WTC11 (cell line): ENCODE data around the gene AKAP13. TPM values are rescaled to one million over a fixed set of nuclear protein-coding genes. Genes with fewer than 3 reads are reported as not detected.

ENCODE experiments used
- ATAC-seq: fragments of 200-7000 bp; cut with Tn5 transposase; 2 replicates; pipeline ENCODE4 v1.10.0; 2021; ENCODE audit warnings: mild to moderate bottlenecking, moderate library complexity
- CTCF ChIA-PET: fragments of 300-600 bp; sonication (Branson Sonifier 250); formaldehyde crosslinking; loops from one replicate; lab custom pipeline; 2021; ENCODE audit warnings: antibody characterized with exemption; lab: Charles Lee
- POLR2A ChIA-PET: fragments of 350-600 bp; sonication (Branson Sonifier 250); formaldehyde crosslinking; loops from one replicate; lab custom pipeline; 2021; ENCODE audit warnings: antibody characterized with exemption; lab: Charles Lee
- DNase-seq: peaks from one replicate; pipeline ENCODE4 v3.0.0; 2021; ENCODE audit warnings: low spot score
- H3K27ac Mint-ChIP-seq: 2 replicates; pipeline ENCODE4 v1.8.0; 2021; ENCODE audit warnings: mixed read lengths
- H3K27me3 Mint-ChIP-seq: 2 replicates; pipeline ENCODE4 v1.8.0; 2021; ENCODE audit warnings: low read depth, mild to moderate bottlenecking, moderate library complexity, mixed read lengths
- H3K36me3 Mint-ChIP-seq: 2 replicates; pipeline ENCODE4 v1.8.0; 2021; ENCODE audit warnings: mixed read lengths
- H3K4me1 Mint-ChIP-seq: 2 replicates; pipeline ENCODE4 v1.8.0; 2022; ENCODE audit warnings: mixed read lengths
- H3K4me3 Mint-ChIP-seq: 2 replicates; pipeline ENCODE4 v1.8.0; 2021; ENCODE audit warnings: mild to moderate bottlenecking, moderate library complexity, mixed read lengths
- H3K9me3 Mint-ChIP-seq: 2 replicates; pipeline ENCODE4 v1.8.0; 2021; ENCODE audit warnings: mixed read lengths
- EMX1 ChIP-seq: fragments of 250-450 bp; sonication (Bioruptor Pico); IDR thresholded peaks from 2 replicates; pipeline ENCODE4 v1.8.0; 2021; ENCODE audit warnings: mild to moderate bottlenecking
- HMGA2 ChIP-seq: fragments of 250-450 bp; sonication (Bioruptor Pico); IDR thresholded peaks from 2 replicates; pipeline ENCODE4 v1.4.0; 2021; ENCODE audit warnings: mild to moderate bottlenecking, moderate library complexity
- IRF2 ChIP-seq: sonication (generic); formaldehyde crosslinking; IDR thresholded peaks from 2 replicates; pipeline ENCODE4 v1.8.0; 2022; ENCODE audit warnings: low read depth, missing genetic modification reagents, borderline replicate concordance
- NFYB ChIP-seq: sonication (generic); formaldehyde crosslinking; conservative IDR thresholded peaks from 2 replicates; pipeline ENCODE4 v1.8.0; 2022; ENCODE audit warnings: low read depth, missing genetic modification reagents
- NR1H2 ChIP-seq: sonication (generic); formaldehyde crosslinking; IDR thresholded peaks from 2 replicates; pipeline ENCODE4 v1.9.0; 2021; ENCODE audit warnings: mild to moderate bottlenecking, moderate library complexity, missing genetic modification reagents
- SMAD4 ChIP-seq: sonication (generic); formaldehyde crosslinking; IDR thresholded peaks from 2 replicates; pipeline ENCODE4 v1.8.0; 2022; ENCODE audit warnings: mild to moderate bottlenecking, missing genetic modification reagents
- SP1 ChIP-seq: sonication (generic); formaldehyde crosslinking; conservative IDR thresholded peaks from 2 replicates; pipeline ENCODE4 v1.8.1; 2022; ENCODE audit warnings: missing genetic modification reagents
- TCF7 ChIP-seq: sonication (generic); formaldehyde crosslinking; IDR thresholded peaks from 2 replicates; pipeline ENCODE4 v1.8.0; 2022; ENCODE audit warnings: mild to moderate bottlenecking, low read depth, missing genetic modification reagents, moderate library complexity
- ZNF121 ChIP-seq: sonication (generic); formaldehyde crosslinking; IDR thresholded peaks from 2 replicates; pipeline ENCODE4 v1.8.0; 2023; ENCODE audit warnings: missing genetic modification reagents
- ZNF232 ChIP-seq: sonication (generic); formaldehyde crosslinking; IDR thresholded peaks from 2 replicates; pipeline ENCODE4 v1.8.0; 2022; ENCODE audit warnings: mild to moderate bottlenecking, missing genetic modification reagents
- total RNA-seq: library from RNA; stranded (reverse); gene quantifications from 3 replicates; pipeline ENCODE4 v1.2.3, GENCODE V29; 2021
- TF ChIP-seq, protein P1 (sequence below): sonication (generic); formaldehyde crosslinking; IDR thresholded peaks from 2 replicates; pipeline ENCODE4 v1.8.0; 2023; ENCODE audit warnings: missing genetic modification reagents, mild to moderate bottlenecking, borderline replicate concordance
- TF ChIP-seq, protein P2 (sequence below): sonication (generic); formaldehyde crosslinking; conservative IDR thresholded peaks from 2 replicates; pipeline ENCODE4 v1.8.1; 2023; ENCODE audit warnings: mild to moderate bottlenecking, low read depth, missing genetic modification reagents, moderate library complexity
- TF ChIP-seq, protein P3 (sequence below): sonication (generic); formaldehyde crosslinking; IDR thresholded peaks from 2 replicates; pipeline ENCODE4 v1.8.1; 2023; ENCODE audit warnings: mild to moderate bottlenecking, missing genetic modification reagents, moderate library complexity
- TF ChIP-seq, protein P4 (sequence below): sonication (generic); formaldehyde crosslinking; IDR thresholded peaks from 2 replicates; pipeline ENCODE4 v1.8.0; 2022; ENCODE audit warnings: mild to moderate bottlenecking, missing genetic modification reagents
- TF ChIP-seq, protein P5 (sequence below): sonication (generic); formaldehyde crosslinking; IDR thresholded peaks from 2 replicates; pipeline ENCODE4 v1.8.1; 2023; ENCODE audit warnings: mild to moderate bottlenecking, missing genetic modification reagents

AKAP13 gene
- total RNA-seq, 1 experiment from 2014 or later = 50.3 TPM

DNA sequence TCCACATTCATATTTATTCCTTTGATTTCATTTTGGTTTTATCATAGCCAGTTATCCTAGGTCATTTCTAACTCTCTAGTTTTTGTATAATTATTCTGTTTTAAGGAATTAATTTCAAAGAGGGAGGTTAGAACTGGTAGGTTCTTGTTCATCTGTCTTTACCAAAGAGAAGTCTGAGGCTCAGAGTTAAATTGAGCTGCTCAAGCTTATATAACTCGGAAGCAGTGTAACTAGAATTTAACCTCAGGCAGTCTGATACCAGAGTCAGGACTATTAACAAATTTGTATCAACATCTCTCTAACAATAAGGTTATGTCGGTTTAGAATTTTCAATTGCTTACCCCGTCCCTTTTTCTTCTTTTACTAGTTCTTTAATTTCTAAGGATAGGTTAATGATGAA, 84.1 kb downstream of the AKAP13 start (continued):
- TF ChIP-seq, protein P1, sequence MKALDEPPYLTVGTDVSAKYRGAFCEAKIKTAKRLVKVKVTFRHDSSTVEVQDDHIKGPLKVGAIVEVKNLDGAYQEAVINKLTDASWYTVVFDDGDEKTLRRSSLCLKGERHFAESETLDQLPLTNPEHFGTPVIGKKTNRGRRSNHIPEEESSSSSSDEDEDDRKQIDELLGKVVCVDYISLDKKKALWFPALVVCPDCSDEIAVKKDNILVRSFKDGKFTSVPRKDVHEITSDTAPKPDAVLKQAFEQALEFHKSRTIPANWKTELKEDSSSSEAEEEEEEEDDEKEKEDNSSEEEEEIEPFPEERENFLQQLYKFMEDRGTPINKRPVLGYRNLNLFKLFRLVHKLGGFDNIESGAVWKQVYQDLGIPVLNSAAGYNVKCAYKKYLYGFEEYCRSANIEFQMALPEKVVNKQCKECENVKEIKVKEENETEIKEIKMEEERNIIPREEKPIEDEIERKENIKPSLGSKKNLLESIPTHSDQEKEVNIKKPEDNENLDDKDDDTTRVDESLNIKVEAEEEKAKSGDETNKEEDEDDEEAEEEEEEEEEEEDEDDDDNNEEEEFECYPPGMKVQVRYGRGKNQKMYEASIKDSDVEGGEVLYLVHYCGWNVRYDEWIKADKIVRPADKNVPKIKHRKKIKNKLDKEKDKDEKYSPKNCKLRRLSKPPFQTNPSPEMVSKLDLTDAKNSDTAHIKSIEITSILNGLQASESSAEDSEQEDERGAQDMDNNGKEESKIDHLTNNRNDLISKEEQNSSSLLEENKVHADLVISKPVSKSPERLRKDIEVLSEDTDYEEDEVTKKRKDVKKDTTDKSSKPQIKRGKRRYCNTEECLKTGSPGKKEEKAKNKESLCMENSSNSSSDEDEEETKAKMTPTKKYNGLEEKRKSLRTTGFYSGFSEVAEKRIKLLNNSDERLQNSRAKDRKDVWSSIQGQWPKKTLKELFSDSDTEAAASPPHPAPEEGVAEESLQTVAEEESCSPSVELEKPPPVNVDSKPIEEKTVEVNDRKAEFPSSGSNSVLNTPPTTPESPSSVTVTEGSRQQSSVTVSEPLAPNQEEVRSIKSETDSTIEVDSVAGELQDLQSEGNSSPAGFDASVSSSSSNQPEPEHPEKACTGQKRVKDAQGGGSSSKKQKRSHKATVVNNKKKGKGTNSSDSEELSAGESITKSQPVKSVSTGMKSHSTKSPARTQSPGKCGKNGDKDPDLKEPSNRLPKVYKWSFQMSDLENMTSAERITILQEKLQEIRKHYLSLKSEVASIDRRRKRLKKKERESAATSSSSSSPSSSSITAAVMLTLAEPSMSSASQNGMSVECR = no peak
- no peak for TF ChIP-seq ZNF232
- TF ChIP-seq, protein P2, sequence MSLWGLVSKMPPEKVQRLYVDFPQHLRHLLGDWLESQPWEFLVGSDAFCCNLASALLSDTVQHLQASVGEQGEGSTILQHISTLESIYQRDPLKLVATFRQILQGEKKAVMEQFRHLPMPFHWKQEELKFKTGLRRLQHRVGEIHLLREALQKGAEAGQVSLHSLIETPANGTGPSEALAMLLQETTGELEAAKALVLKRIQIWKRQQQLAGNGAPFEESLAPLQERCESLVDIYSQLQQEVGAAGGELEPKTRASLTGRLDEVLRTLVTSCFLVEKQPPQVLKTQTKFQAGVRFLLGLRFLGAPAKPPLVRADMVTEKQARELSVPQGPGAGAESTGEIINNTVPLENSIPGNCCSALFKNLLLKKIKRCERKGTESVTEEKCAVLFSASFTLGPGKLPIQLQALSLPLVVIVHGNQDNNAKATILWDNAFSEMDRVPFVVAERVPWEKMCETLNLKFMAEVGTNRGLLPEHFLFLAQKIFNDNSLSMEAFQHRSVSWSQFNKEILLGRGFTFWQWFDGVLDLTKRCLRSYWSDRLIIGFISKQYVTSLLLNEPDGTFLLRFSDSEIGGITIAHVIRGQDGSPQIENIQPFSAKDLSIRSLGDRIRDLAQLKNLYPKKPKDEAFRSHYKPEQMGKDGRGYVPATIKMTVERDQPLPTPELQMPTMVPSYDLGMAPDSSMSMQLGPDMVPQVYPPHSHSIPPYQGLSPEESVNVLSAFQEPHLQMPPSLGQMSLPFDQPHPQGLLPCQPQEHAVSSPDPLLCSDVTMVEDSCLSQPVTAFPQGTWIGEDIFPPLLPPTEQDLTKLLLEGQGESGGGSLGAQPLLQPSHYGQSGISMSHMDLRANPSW (CRISPR knock-in tag) = no peak
- TF ChIP-seq HMGA2 (CRISPR knock-in tag) = no peak
- no peak for TF ChIP-seq EMX1 (CRISPR knock-in tag)
- no peak for TF ChIP-seq SMAD4 (CRISPR knock-in tag)
- no peak for TF ChIP-seq IRF2
- TF ChIP-seq, protein P3, sequence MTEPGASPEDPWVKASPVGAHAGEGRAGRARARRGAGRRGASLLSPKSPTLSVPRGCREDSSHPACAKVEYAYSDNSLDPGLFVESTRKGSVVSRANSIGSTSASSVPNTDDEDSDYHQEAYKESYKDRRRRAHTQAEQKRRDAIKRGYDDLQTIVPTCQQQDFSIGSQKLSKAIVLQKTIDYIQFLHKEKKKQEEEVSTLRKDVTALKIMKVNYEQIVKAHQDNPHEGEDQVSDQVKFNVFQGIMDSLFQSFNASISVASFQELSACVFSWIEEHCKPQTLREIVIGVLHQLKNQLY = no peak
- TF ChIP-seq NR1H2 (CRISPR knock-in tag) = no peak
- TF ChIP-seq, protein P4, sequence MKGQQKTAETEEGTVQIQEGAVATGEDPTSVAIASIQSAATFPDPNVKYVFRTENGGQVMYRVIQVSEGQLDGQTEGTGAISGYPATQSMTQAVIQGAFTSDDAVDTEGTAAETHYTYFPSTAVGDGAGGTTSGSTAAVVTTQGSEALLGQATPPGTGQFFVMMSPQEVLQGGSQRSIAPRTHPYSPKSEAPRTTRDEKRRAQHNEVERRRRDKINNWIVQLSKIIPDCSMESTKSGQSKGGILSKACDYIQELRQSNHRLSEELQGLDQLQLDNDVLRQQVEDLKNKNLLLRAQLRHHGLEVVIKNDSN = no peak

DNA sequence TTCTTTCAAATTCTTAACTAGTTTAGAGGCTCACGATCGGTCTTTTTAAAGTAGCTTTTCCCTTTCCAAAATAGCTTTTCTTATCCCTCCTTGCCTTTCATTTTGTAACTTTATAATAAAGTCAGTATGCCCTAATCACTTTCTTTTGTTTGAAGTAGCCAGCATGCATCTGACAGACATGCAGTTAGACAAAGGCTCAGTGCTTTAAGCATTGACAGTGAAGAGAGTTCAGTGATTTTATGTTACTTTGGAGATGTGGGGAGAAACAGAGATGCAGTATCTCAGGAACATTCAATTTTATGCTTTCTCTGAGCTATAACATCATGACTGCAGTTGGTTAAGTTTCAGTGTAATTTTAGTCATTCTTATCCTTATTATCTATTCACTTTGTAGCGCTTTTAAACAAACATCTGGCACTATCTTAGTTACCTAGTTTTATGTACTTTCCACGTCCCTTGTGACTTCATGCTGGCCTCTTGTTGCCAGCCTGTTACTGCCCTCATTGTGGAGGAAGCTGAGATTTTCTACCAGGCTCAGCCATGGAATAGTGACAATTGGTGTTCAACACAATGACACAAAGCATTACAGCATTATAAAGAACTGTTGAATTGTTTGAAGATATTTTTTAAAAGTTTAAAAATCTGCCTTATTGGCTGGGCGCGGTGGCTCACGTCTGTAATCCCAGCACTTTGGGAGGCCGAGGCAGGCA, 90.3 kb downstream of the AKAP13 start:
- CTCF ChIA-PET = no interaction called here
- H3K27ac Mint-ChIP-seq = no peak overlapping the region
- DNase-seq = no peak
- H3K27me3 Mint-ChIP-seq = no peaks in the 10 kb centered on the region
- TF ChIP-seq SP1 (CRISPR knock-in tag) (no peak), NFYB (CRISPR knock-in tag) (no peak)
- POLR2A ChIA-PET = no interaction called here
- H3K9me3 Mint-ChIP-seq = no peaks in the 10 kb centered on the region
- H3K4me1 Mint-ChIP-seq = peaks cover 49% of the 10 kb centered on the region
- no peak overlapping the region for H3K4me3 Mint-ChIP-seq
- no peaks in the 10 kb centered on the region for H3K36me3 Mint-ChIP-seq
- no peak for ATAC-seq

DNA sequence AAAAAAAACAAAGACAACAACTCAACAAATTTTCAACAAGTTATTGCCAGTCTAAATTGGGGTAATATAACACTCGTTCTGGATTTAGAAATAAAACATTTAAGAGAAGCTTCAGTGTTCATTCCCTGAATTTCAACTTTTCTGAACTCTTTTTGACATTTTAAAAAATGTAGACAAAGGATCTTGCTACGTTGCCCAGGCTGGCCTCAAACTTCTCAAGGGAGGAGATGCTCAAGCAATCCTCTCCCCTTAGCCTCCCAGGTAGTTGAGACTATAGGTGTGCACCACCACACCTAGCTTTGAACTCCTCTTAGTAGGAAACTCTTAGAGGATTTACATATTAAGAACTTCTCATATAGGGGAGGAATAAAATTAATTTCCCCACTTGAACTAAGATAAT, 91.9 kb downstream of the AKAP13 start:
- DNase-seq = no peak
- TF ChIP-seq SMAD4 (CRISPR knock-in tag) (no peak), TCF7 (CRISPR knock-in tag) (no peak), IRF2 (no peak), ZNF121 (CRISPR knock-in tag) (peak; percentile 59; the same call in 1 of the 2 replicates)
- TF ChIP-seq, protein P5, sequence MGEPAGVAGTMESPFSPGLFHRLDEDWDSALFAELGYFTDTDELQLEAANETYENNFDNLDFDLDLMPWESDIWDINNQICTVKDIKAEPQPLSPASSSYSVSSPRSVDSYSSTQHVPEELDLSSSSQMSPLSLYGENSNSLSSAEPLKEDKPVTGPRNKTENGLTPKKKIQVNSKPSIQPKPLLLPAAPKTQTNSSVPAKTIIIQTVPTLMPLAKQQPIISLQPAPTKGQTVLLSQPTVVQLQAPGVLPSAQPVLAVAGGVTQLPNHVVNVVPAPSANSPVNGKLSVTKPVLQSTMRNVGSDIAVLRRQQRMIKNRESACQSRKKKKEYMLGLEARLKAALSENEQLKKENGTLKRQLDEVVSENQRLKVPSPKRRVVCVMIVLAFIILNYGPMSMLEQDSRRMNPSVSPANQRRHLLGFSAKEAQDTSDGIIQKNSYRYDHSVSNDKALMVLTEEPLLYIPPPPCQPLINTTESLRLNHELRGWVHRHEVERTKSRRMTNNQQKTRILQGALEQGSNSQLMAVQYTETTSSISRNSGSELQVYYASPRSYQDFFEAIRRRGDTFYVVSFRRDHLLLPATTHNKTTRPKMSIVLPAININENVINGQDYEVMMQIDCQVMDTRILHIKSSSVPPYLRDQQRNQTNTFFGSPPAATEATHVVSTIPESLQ (CRISPR knock-in tag) = no peak
- CTCF ChIA-PET = interaction anchor here (1.6 kb wide), 1 partner anchor 141 kb away, joined by 4 read pairs; no protein-coding TSS in a partner anchor
- H3K4me3 Mint-ChIP-seq = no peak overlapping the region
- no peak overlapping the region for H3K27ac Mint-ChIP-seq
- ATAC-seq = no peak
- no peaks in the 10 kb centered on the region for H3K27me3 Mint-ChIP-seq
- no peaks in the 10 kb centered on the region for H3K9me3 Mint-ChIP-seq
- POLR2A ChIA-PET = no interaction called here
- peaks cover 54% of the 10 kb centered on the region for H3K4me1 Mint-ChIP-seq
- no peaks in the 10 kb centered on the region for H3K36me3 Mint-ChIP-seq
